CD14-positive monocyte (primary cell): ENCODE data around the gene USP28. TPM values are rescaled to one million over a fixed set of nuclear protein-coding genes. Genes with fewer than 3 reads are reported as not detected.

Experiments
- DNase-seq, 3 donors: peaks; one replicate each; pipeline ENCODE4 v3.0.0-alpha.2; 2011 to 2022
- H2AFZ ChIP-seq: 2 replicates; pipeline ENCODE4 v1.6.0; 2012; ENCODE audit warnings: mild to moderate bottlenecking, low read depth, low read length, inconsistent platforms; ENCODE audit not compliant: insufficient read depth, poor library complexity, severe bottlenecking
- H3K27ac ChIP-seq, 2 donors: 1 replicate in 1 of 2; 2 replicates in 1 of 2; pipeline ENCODE4 v1.5.1; 2012 to 2013; ENCODE audit warnings: low read length in 2 of 2, control low read depth in 1 of 2, inconsistent platforms in 1 of 2, low read depth in 1 of 2, mild to moderate bottlenecking in 1 of 2
- H3K27me3 ChIP-seq, 2 donors: one replicate each; pipeline versions ENCODE4 v1.6.0 to v1.6.1; 2011 to 2013; ENCODE audit warnings: low read length in 2 of 2; ENCODE audit not compliant: control insufficient read depth in 2 of 2, insufficient read depth in 2 of 2
- H3K36me3 ChIP-seq, 2 donors: replicated peaks in 1 of 2; 1 replicate in 1 of 2; 2 replicates in 1 of 2; pipeline versions ENCODE4 v1.5.1 to v1.6.1; 2012 to 2013; ENCODE audit warnings: low read length in 2 of 2, control low read depth in 1 of 2, inconsistent platforms in 1 of 2, mild to moderate bottlenecking in 1 of 2; ENCODE audit not compliant: insufficient read depth in 2 of 2, control insufficient read depth in 1 of 2
- H3K4me1 ChIP-seq, 2 donors: 1 replicate in 1 of 2; 2 replicates in 1 of 2; pipeline versions ENCODE4 v1.5.1 to v1.6.1; 2012 to 2013; ENCODE audit warnings: low read length in 2 of 2, control low read depth in 1 of 2, inconsistent platforms in 1 of 2, mild to moderate bottlenecking in 1 of 2, moderate library complexity in 1 of 2; ENCODE audit not compliant: insufficient read depth in 2 of 2, control insufficient read depth in 1 of 2
- H3K4me2 ChIP-seq: replicated peaks from 2 replicates; pipeline ENCODE3; 2012; ENCODE audit warnings: low read length, moderate library complexity, mild to moderate bottlenecking; ENCODE audit not compliant: poor library complexity, severe bottlenecking; ENCODE audit errors: extremely low read depth
- H3K4me3 ChIP-seq, 3 experiments: fragments of 200-600 bp in 1 of 3; sonication (generic) in 1 of 3; replicated peaks in 1 of 3; 1 replicate in 2 of 3; 2 replicates in 1 of 3; pipeline ENCODE4 v1.5.1; 2011 to 2013; ENCODE audit warnings: low read length in 3 of 3, mild to moderate bottlenecking in 3 of 3, control low read depth in 2 of 3, low read depth in 2 of 3, inconsistent platforms in 1 of 3, moderate library complexity in 1 of 3
- H3K79me2 ChIP-seq: 2 replicates; pipeline ENCODE4 v1.6.0; 2012; ENCODE audit warnings: mild to moderate bottlenecking, control low read depth, inconsistent platforms, low read length, moderate library complexity; ENCODE audit not compliant: insufficient read depth
- H3K9ac ChIP-seq: 2 replicates; pipeline ENCODE4 v1.6.0; 2017; ENCODE audit warnings: low read length, mild to moderate bottlenecking; ENCODE audit not compliant: insufficient read depth, poor library complexity, severe bottlenecking
- H3K9me3 ChIP-seq, 2 donors: replicated peaks in 1 of 2; 1 replicate in 1 of 2; 2 replicates in 1 of 2; pipeline versions ENCODE4 v1.5.1 to v1.6.1; 2012 to 2013; ENCODE audit warnings: low read length in 2 of 2, control low read depth in 1 of 2; ENCODE audit not compliant: control insufficient read depth in 1 of 2, insufficient read depth in 1 of 2
- H4K20me1 ChIP-seq: 2 replicates; pipeline ENCODE4 v1.6.0; 2012; ENCODE audit warnings: mild to moderate bottlenecking, low read length, control low read depth, moderate library complexity; ENCODE audit not compliant: insufficient read depth
- H3K27ac Mint-ChIP-seq, 7 donors: one replicate each; pipeline ENCODE4 v1.8.0; 2020; ENCODE audit warnings: mild to moderate bottlenecking in 7 of 7, mixed read lengths in 7 of 7, moderate library complexity in 6 of 7, inconsistent platforms in 2 of 7
- H3K27me3 Mint-ChIP-seq, 3 donors: one replicate each; pipeline ENCODE4 v1.8.0; 2021 to 2022; ENCODE audit warnings: low read depth in 3 of 3, mild to moderate bottlenecking in 3 of 3, mixed read lengths in 3 of 3, moderate library complexity in 3 of 3, inconsistent platforms in 1 of 3
- H3K36me3 Mint-ChIP-seq, 2 donors: one replicate each; pipeline ENCODE4 v1.8.0; 2020; ENCODE audit warnings: mixed read lengths in 2 of 2, inconsistent platforms in 1 of 2, mild to moderate bottlenecking in 1 of 2
- H3K4me1 Mint-ChIP-seq: one replicate; pipeline ENCODE4 v1.8.0; 2020; ENCODE audit warnings: mild to moderate bottlenecking, mixed read lengths
- H3K4me3 Mint-ChIP-seq, 2 donors: one replicate each; pipeline ENCODE4 v1.8.0; 2020; ENCODE audit warnings: mild to moderate bottlenecking in 2 of 2, mixed read lengths in 2 of 2, moderate library complexity in 1 of 2
- H3K9me3 Mint-ChIP-seq, 7 donors: one replicate each; pipeline ENCODE4 v1.8.0; 2020 to 2022; ENCODE audit warnings: mixed read lengths in 7 of 7, mild to moderate bottlenecking in 6 of 7, moderate library complexity in 6 of 7, inconsistent platforms in 2 of 7
- CTCF ChIP-seq: fragments of 200-600 bp; IDR thresholded peaks from one replicate; pipeline ENCODE4 v1.8.0; 2022; ENCODE audit warnings: antibody characterized with exemption, mild to moderate bottlenecking
- WGBS: methylation state at CpG from one replicate; pipeline ENCODE4 v1.1.5; 2013; ENCODE audit warnings: missing lambda C conversion rate; ENCODE audit not compliant: insufficient coverage; 5-methylcytosine and 5-hydroxymethylcytosine counted together
- intact Hi-C, 2 donors: fragments of 100-400 bp; cut with micrococcal nuclease; formaldehyde crosslinking; loops; one replicate each; pipeline versions ENCODE4 v1.15.0 to v1.15.1; 2023
- polyA plus RNA-seq, 3 donors: library from polyadenylated mRNA; depleted of rRNA in 1 of 3; unstranded in 2 of 3; stranded (reverse) in 1 of 3; fragments of 300-500 nt in 2 of 3; fragments of >200 nt in 1 of 3; fragmentation: Illumina TruSeq in 2 of 3; gene quantifications; 1 replicate in 2 of 3; 2 replicates in 1 of 3; pipeline ENCODE4 v1.2.3, GENCODE V29; 2012 to 2021

Gene USP28
- polyA plus RNA-seq, 3 donors: 13.4 to 21.9 (median 17.7) TPM

DNA sequence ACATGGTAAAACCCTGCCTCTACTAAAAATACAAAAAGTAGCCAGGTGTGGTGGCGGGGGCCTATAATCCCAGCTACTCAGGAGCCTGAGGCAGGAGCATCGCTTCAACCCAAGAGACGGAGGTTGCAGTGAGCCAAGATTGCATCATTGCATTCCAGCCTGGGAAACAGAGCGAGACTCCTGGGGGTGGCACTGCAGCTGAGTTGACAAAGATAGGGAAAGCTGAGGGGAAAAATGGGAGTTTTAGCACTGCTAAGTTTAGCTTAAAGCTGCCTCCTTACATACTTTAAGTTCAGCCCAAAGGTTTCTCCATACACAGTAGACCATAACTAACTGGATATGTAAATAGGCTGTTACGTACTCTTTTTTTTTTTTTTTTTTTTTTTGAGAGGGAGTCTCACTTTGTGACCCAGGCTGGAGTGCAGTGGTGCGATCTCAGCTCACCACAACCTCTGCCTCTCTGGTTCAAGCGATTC lies 9.0 kb upstream of the USP28 start:
- H3K27ac Mint-ChIP-seq: no peak overlapping the region
- no peaks in the 10 kb centered on the region for H3K4me1 ChIP-seq
- H3K4me3 Mint-ChIP-seq: no peak overlapping the region
- no peak for TF ChIP-seq CTCF
- no peak overlapping the region for H3K27ac ChIP-seq
- H3K36me3 ChIP-seq: no peaks in the 10 kb centered on the region
- 100% methylated on average over 5 of the region's 7 CpGs for WGBS
- no peaks in the 10 kb centered on the region for H3K9me3 ChIP-seq
- H3K9me3 Mint-ChIP-seq: peaks cover 0 to 9% (median 3%) of the 10 kb centered on the region in 7 donors
- no peak overlapping the region for H3K9ac ChIP-seq
- H3K27me3 Mint-ChIP-seq: no peaks in the 10 kb centered on the region
- H3K79me2 ChIP-seq: no peaks in the 10 kb centered on the region
- H3K36me3 Mint-ChIP-seq: no peaks in the 10 kb centered on the region
- H2AFZ ChIP-seq: no peak overlapping the region
- H3K4me3 ChIP-seq: no peak overlapping the region
- no peaks in the 10 kb centered on the region for H3K4me1 Mint-ChIP-seq
- no peaks in the 10 kb centered on the region for H4K20me1 ChIP-seq
- intact Hi-C loops: loop anchor here in 1 of 2 donors (10.0 kb wide), 1 partner anchor 560 kb away; no protein-coding TSS in a partner anchor
- DNase-seq: no peak
- no peaks in the 10 kb centered on the region for H3K27me3 ChIP-seq
- H3K4me2 ChIP-seq: no peak overlapping the region

DNA sequence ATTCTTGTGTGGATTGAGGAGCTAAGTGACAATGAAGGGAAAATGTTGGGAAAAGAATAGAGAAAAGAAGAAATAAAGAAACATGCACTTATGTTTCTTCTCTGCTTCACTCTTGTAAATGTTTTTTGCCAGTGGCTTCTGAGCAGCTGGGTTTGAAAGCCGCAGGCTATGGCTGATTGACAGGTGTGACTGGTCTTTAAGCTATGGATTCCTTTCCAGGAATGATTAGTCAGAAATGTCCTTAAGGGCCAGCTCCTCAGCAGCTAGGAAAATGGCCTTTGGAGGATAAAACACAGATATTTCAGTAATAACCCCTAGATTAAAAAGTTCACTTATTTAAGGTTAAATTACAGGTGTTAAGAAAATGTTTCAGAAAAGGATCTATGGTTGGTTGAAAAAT lies 6.5 kb upstream of the USP28 start:
- intact Hi-C loops: loop anchor here in 1 of 2 donors (10.0 kb wide), 1 partner anchor 557 kb away; no protein-coding TSS in a partner anchor
- H2AFZ ChIP-seq: no peak overlapping the region
- TF ChIP-seq CTCF: no peak
- H3K9ac ChIP-seq: no peak overlapping the region
- Mint-ChIP-seq H3K9me3 (peaks cover 6 to 17% (median 13%) of the 10 kb centered on the region in 7 donors), H3K4me1 (peaks cover 6% of the 10 kb centered on the region), H3K27me3 (no peaks in the 10 kb centered on the region), H3K4me3 (no peak overlapping the region), H3K27ac (no peak overlapping the region), H3K36me3 (peaks cover 0 to 3% of the 10 kb centered on the region in 2 donors)
- H3K27me3 ChIP-seq: no peaks in the 10 kb centered on the region
- WGBS: 100% methylated on average over 1 of the region's 1 CpG
- no peaks in the 10 kb centered on the region for H3K36me3 ChIP-seq
- H3K4me3 ChIP-seq: no peak overlapping the region
- H4K20me1 ChIP-seq: no peaks in the 10 kb centered on the region
- H3K79me2 ChIP-seq: no peaks in the 10 kb centered on the region
- H3K9me3 ChIP-seq: no peaks in the 10 kb centered on the region
- no peak overlapping the region for H3K27ac ChIP-seq
- peaks cover 0 to 8% of the 10 kb centered on the region in 2 donors for H3K4me1 ChIP-seq
- no peak overlapping the region for H3K4me2 ChIP-seq
- no peak for DNase-seq
